Endothelial cell (in vitro differentiated cells): ENCODE data around the gene HERPUD2. TPM values are rescaled to one million over a fixed set of nuclear protein-coding genes. Genes with fewer than 3 reads are reported as not detected.
"Not testable (repeated sequence)": the region's sequence is repeated elsewhere in the genome, so short reads cannot be mapped to it uniquely, and the experiment has no call there.

Experiments
- DNase-seq: peaks from one replicate; pipeline ENCODE4 v3.0.0; 2021; ENCODE audit warnings: low spot score
- H3K27ac Mint-ChIP-seq: one replicate; pipeline ENCODE4 v1.8.0; 2021; ENCODE audit warnings: mixed read lengths, inconsistent platforms; ENCODE audit not compliant: unreplicated experiment
- H3K27me3 Mint-ChIP-seq: one replicate; pipeline ENCODE4 v1.8.0; 2021; ENCODE audit warnings: mild to moderate bottlenecking, moderate library complexity, mixed read lengths, inconsistent platforms; ENCODE audit not compliant: unreplicated experiment
- H3K36me3 Mint-ChIP-seq: one replicate; pipeline ENCODE4 v1.8.0; 2021; ENCODE audit warnings: mild to moderate bottlenecking, low read depth, mixed read lengths, inconsistent platforms; ENCODE audit not compliant: unreplicated experiment
- H3K4me1 Mint-ChIP-seq: one replicate; pipeline ENCODE4 v1.8.0; 2021; ENCODE audit warnings: mild to moderate bottlenecking, mixed read lengths, inconsistent platforms; ENCODE audit not compliant: unreplicated experiment
- H3K4me3 Mint-ChIP-seq: one replicate; pipeline ENCODE4 v1.8.0; 2021; ENCODE audit warnings: mild to moderate bottlenecking, mixed read lengths, inconsistent platforms; ENCODE audit not compliant: unreplicated experiment
- H3K9me3 Mint-ChIP-seq: one replicate; pipeline ENCODE4 v1.8.0; 2021; ENCODE audit warnings: mixed read lengths, inconsistent platforms; ENCODE audit not compliant: unreplicated experiment
- CTCF ChIP-seq: fragments of 200-600 bp; sonication (generic); IDR thresholded peaks from one replicate; pipeline ENCODE4 v1.5.0; 2021; ENCODE audit warnings: antibody characterized with exemption; ENCODE audit not compliant: unreplicated experiment
- total RNA-seq: library from RNA; stranded (reverse); fragmentation: NEBNext Ultra II Directional; extraction: Animal tissue kit (Norgen Biotek cat#: 25700); gene quantifications from one replicate; pipeline ENCODE4 v1.2.1, GENCODE V29; 2021; ENCODE audit not compliant: unreplicated experiment

The HERPUD2 gene
- total RNA-seq, 1 donor from 2014 or later: 41.0 TPM

DNA sequence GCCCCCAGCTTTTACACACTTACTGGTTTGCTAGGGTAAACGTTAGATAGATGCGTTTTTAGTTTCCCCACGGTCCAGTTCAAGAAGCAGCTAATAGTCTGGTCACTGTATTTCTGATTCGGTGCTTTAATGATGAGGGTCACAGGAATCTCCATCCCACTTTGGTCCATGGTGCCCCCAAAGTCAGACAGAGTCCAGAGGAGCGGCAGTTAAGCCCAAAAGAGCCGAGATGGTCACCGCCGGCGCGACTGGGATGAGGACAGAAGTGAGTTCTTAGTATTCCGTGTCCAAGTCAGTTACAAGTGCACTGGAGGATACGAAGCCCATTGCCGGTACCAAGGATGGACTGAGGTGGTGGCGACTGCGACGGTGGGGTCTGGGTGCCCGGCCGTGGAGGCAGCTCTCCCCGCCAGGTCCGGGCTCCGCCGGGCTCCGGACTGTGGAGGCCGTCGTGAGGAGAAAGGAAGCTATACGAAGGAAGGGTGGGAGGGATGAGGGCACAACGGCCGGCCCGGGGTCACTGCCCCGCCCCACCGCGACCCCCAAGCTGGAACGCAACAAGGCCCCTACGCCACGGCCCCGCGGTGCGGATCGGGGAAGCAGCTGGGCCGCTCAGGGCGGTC, 663 bp downstream of the HERPUD2 start:
- H3K36me3 Mint-ChIP-seq: peaks cover 19% of the 10 kb centered on the region
- TF ChIP-seq CTCF: no peak
- peaks cover 61% of the 10 kb centered on the region for H3K4me1 Mint-ChIP-seq
- H3K27ac Mint-ChIP-seq: peak overlapping the region; percentile 84
- peak overlapping the region; percentile 98 for H3K4me3 Mint-ChIP-seq
- H3K9me3 Mint-ChIP-seq: no peaks in the 10 kb centered on the region
- H3K27me3 Mint-ChIP-seq: peaks cover 11% of the 10 kb centered on the region
- DNase-seq: no peak

DNA sequence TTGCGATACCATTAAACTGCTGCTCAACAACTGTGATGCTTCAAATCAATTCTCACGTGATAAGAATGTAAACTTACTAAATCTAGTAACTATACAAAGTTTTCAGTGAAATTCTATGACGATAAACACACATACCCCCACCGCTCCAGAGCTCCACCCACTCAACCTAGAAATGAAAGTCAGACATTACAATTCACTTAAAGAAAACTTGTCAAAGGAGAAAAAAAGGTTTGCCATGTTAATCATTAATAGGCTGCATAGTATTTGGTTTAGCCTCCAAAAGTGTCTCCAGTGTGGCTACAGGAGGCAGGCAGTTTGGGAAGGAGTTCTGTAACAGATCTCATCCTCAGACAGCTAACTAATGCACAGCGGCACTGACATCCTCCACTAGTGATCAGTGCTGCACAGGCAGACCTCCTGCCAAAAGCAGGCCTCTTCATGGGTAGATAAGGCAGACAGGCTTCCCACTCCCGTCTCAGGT, 3.1 kb downstream of the HERPUD2 start:
- peak overlapping the region; percentile 42 for H3K4me3 Mint-ChIP-seq
- no peak overlapping the region for H3K27ac Mint-ChIP-seq
- DNase-seq: no peak
- H3K9me3 Mint-ChIP-seq: no peaks in the 10 kb centered on the region
- peaks cover 54% of the 10 kb centered on the region for H3K4me1 Mint-ChIP-seq
- H3K36me3 Mint-ChIP-seq: peaks cover 19% of the 10 kb centered on the region
- H3K27me3 Mint-ChIP-seq: peaks cover 11% of the 10 kb centered on the region
- TF ChIP-seq CTCF: no peak

DNA sequence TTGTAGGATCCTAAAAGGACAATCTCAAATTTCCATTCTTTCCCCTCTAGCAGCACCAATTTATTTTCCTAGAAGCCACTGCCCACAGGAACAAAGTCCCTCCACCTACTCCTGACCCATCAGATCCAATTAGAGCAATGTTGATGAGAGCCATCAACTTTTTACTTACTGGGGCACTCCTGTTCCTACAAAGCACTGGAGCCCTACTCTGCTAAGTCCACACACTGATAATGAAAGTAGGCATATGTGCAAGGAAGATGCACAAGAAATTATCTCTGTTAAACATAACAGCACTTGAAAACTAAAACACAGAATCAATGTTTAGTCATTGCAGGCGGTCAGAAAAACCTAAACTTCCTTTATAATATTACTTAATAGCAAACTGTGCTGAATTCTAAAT, 3.6 kb downstream of the HERPUD2 start:
- Mint-ChIP-seq H3K4me3 (peak overlapping the region; percentile 53), H3K4me1 (peaks cover 49% of the 10 kb centered on the region), H3K36me3 (peaks cover 17% of the 10 kb centered on the region)

GRCh38 chr7:35690614-35691013, 4.3 kb downstream of the HERPUD2 start:
- not testable (repeated sequence) for H3K27ac Mint-ChIP-seq, DNase-seq, H3K9me3 Mint-ChIP-seq, H3K27me3 Mint-ChIP-seq, H3K4me3 Mint-ChIP-seq
- H3K4me1 Mint-ChIP-seq: peaks cover 42% of the 10 kb centered on the region
- peaks cover 17% of the 10 kb centered on the region for H3K36me3 Mint-ChIP-seq

More for the DNA sequence above, 3.6 kb downstream of the HERPUD2 start:
- no peak for TF ChIP-seq CTCF
- H3K27ac Mint-ChIP-seq: no peak overlapping the region
- H3K27me3 Mint-ChIP-seq: peaks cover 11% of the 10 kb centered on the region
- DNase-seq: no peak
- no peaks in the 10 kb centered on the region for H3K9me3 Mint-ChIP-seq

- peaks cover 14% of the 10 kb centered on the region for H3K36me3 Mint-ChIP-seq
- no peak for TF ChIP-seq CTCF
Measured at GRCh38 chr7:35685781-35686180, 9.2 kb downstream of the HERPUD2 start.

More at GRCh38 chr7:35685781-35686180, 9.2 kb downstream of the HERPUD2 start:
- no peak for DNase-seq
- Mint-ChIP-seq H3K27ac (no peak overlapping the region), H3K9me3 (no peaks in the 10 kb centered on the region), H3K4me1 (peaks cover 10% of the 10 kb centered on the region), H3K27me3 (no peaks in the 10 kb centered on the region), H3K4me3 (no peak overlapping the region)
